ENCODE data around the gene RPGR. TPM values are rescaled to one million over a fixed set of nuclear protein-coding genes. Genes with fewer than 3 reads are reported as not detected.
A peak's percentile ranks its signal among the peaks of the same experiment; 100 is the strongest.

Gene RPGR
- 11.6 and 18.2 TPM in 2 replicates for total RNA-seq (2014; rRNA removed; shearing (Covaris generic))
- 12.4 and 21.6 TPM in 2 replicates for total RNA-seq (2022)
- percentile 67 among the genes with signal in this experiment for Bru-seq, nascent RNA
- percentile 60 among the genes with signal in this experiment for BruChase-seq, experiment 1, labeled RNA remaining after a 6-hour chase
- percentile 66 among the genes with signal in this experiment for BruChase-seq, experiment 2, labeled RNA remaining after a 2-hour chase
- long read RNA-seq, transcript RPGR-201 (19 exons, 3,108 nt) = major isoform, 23 of 31 reads
- long read RNA-seq, partial matches to known transcripts = 1 of 31 reads
- long read RNA-seq, other reads (novel, unspliced or antisense) = 7 of 31 reads

DNA sequence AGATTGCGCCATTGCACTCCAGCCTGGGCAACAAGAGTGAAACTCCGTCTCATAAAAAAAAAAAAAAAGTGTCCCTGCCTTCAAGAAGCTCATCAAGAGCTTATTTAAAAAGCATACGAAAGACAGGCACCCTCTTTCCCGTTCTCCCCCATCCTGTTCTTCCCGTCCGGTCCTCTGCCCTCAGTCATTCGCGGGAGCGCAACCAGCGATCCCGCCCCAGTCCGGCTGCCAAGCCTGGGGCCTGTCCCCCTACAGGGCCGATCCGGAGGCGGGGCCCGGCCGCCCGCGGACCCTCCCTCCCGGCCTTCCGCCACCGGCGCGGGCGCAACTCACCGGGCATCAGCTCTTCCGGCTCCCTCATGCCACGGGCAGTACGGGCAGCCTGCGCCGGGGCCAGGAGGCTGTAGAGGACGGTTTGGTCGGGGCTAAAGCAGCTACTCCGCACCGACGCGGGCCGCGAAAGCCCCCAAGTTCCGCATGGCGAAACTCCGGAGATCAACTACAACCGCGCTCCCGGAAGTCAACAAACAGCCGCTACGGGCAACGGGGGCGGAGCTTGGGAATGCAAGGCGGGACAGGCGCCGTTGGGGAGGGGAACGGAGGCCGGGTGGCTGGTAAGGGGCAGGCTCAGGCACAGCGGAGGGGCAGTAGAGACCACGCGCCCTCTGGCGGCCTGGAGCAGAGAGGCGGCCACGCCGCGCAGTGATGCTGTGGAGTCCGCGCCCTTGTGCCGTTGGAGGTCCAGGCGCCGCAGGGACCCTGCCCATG lies at the start of gene RPGR:
RPGR (minus strand) TSS at position 503 of the 768 bp plus-strand sequence; CDS start at position 361, 142 bp downstream.
- no peaks in the 10 kb centered on the region for H3K4me1 ChIP-seq (ENCODE audit: insufficient read depth, low read length, poor library complexity, severe bottlenecking)
- TF ChIP-seq, protein P1, sequence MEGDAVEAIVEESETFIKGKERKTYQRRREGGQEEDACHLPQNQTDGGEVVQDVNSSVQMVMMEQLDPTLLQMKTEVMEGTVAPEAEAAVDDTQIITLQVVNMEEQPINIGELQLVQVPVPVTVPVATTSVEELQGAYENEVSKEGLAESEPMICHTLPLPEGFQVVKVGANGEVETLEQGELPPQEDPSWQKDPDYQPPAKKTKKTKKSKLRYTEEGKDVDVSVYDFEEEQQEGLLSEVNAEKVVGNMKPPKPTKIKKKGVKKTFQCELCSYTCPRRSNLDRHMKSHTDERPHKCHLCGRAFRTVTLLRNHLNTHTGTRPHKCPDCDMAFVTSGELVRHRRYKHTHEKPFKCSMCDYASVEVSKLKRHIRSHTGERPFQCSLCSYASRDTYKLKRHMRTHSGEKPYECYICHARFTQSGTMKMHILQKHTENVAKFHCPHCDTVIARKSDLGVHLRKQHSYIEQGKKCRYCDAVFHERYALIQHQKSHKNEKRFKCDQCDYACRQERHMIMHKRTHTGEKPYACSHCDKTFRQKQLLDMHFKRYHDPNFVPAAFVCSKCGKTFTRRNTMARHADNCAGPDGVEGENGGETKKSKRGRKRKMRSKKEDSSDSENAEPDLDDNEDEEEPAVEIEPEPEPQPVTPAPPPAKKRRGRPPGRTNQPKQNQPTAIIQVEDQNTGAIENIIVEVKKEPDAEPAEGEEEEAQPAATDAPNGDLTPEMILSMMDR (conservative IDR thresholded peaks at IDR 0.05; ENCODE audit: low read length) = peak; percentile 75
- TF ChIP-seq EZH2phosphoT487 (IDR thresholded peaks at IDR 0.05; ENCODE audit: borderline replicate concordance, low read depth, low read length) = no peak
- H2AFZ ChIP-seq (ENCODE audit: low read length) = peak within 1 kb of the TSS; percentile 78; the same call in 1 of the 2 replicates
- peak within 1 kb of the TSS; percentile 86 for H3K4me3 ChIP-seq (ENCODE audit: low read depth, low read length, poor library complexity, severe bottlenecking)
- no TSS peak for BruUV-seq (replicated peaks)
- no peaks in the 10 kb centered on the region for H3K9me3 ChIP-seq (ENCODE audit: low read length)
- DNase-seq (ENCODE audit: low spot score) = peak; percentile 89
- POLR2A ChIA-PET = interaction anchor here (0.7 to 1.0 kb wide), 4 partner anchors 22 to 503 kb away, joined by 3 to 4 read pairs (median 4); no protein-coding TSS in a partner anchor
- no peaks in the 10 kb centered on the region for H4K20me1 ChIP-seq (ENCODE audit: insufficient read depth, low read length)
- H3K27ac ChIP-seq (ENCODE audit: low read depth, low read length, poor library complexity, severe bottlenecking) = peak within 1 kb of the TSS; percentile 54
- H3K36me3 ChIP-seq (ENCODE audit: insufficient read depth, low read length) = no peaks in the 10 kb centered on the region
- intact Hi-C loops (cut with micrococcal nuclease; ENCODE audit: unreplicated experiment) = loop anchor here (1.0 to 5.0 kb wide), 3 partner anchors 65 to 135 kb away; no protein-coding TSS in a partner anchor
- peak within 1 kb of the TSS; percentile 85 for H3K4me2 ChIP-seq (ENCODE audit: low read length)
- H3K9me2 ChIP-seq (ENCODE audit: insufficient read depth, low read length) = no peaks in the 10 kb centered on the region
- CTCF ChIA-PET (ENCODE audit: unreplicated experiment) = interaction anchor here (0.6 to 2.4 kb wide), 5 partner anchors 10 to 137 kb away, joined by 3 to 11 read pairs (median 3); no protein-coding TSS in a partner anchor
- H3K79me2 ChIP-seq (ENCODE audit: insufficient read depth, low read depth, low read length) = peaks cover 16% of the 10 kb centered on the region; the same call in 1 of the 2 replicates

GRCh38 chrX:38376747-38377146 lies 49.4 kb upstream of the RPGR start:
- TF ChIP-seq, protein P1 (conservative IDR thresholded peaks at IDR 0.05; ENCODE audit: low read length) = no peak
- no peak for TF ChIP-seq EZH2phosphoT487 (IDR thresholded peaks at IDR 0.05; ENCODE audit: borderline replicate concordance, low read depth, low read length)
- CTCF ChIA-PET (ENCODE audit: unreplicated experiment) = no interaction called here
- Histone ChIP-seq H3K4me2 (ENCODE audit: low read length) (no peak overlapping the region), H3K36me3 (ENCODE audit: insufficient read depth, low read length) (no peaks in the 10 kb centered on the region), H3K9me3 (ENCODE audit: low read length) (no peaks in the 10 kb centered on the region), H3K27ac (ENCODE audit: low read depth, low read length, poor library complexity, severe bottlenecking) (no peak overlapping the region), H4K20me1 (ENCODE audit: insufficient read depth, low read length) (no peaks in the 10 kb centered on the region), H3K9me2 (ENCODE audit: insufficient read depth, low read length) (no peaks in the 10 kb centered on the region), H3K79me2 (ENCODE audit: insufficient read depth, low read depth, low read length) (no peaks in the 10 kb centered on the region), H3K4me1 (ENCODE audit: insufficient read depth, low read length, poor library complexity, severe bottlenecking) (no peaks in the 10 kb centered on the region), H3K4me3 (ENCODE audit: low read depth, low read length, poor library complexity, severe bottlenecking) (no peak overlapping the region), H2AFZ (ENCODE audit: low read length) (no peak overlapping the region)
- BruUV-seq (replicated peaks) = no TSS peak
- POLR2A ChIA-PET = no interaction called here
- no peak for DNase-seq (ENCODE audit: low spot score)
- intact Hi-C loops (cut with micrococcal nuclease; ENCODE audit: unreplicated experiment) = no loop called here
